Ovary (tissue), 3 donors: ENCODE results near the gene MYH7B.

Source experiments
- POLR2A ChIP-seq: fragments of 450-650 bp; IDR thresholded peaks from one replicate; pipeline ENCODE4 v1.6.1; 2017; ENCODE audit warnings: antibody characterized with exemption, mild to moderate bottlenecking, moderate library complexity
- TF ChIP-seq, protein P1 (sequence below), 3 donors: fragments of 450-650 bp in 2 of 3; fragments of 200-600 bp in 1 of 3; IDR thresholded peaks; one replicate each; pipeline versions ENCODE4 v1.5.1 to v1.8.0; 2016 to 2022; ENCODE audit warnings: antibody characterized with exemption in 3 of 3, mild to moderate bottlenecking in 1 of 3
- donor health status: DM: no; HTN: no; CAD: no.

DNA sequence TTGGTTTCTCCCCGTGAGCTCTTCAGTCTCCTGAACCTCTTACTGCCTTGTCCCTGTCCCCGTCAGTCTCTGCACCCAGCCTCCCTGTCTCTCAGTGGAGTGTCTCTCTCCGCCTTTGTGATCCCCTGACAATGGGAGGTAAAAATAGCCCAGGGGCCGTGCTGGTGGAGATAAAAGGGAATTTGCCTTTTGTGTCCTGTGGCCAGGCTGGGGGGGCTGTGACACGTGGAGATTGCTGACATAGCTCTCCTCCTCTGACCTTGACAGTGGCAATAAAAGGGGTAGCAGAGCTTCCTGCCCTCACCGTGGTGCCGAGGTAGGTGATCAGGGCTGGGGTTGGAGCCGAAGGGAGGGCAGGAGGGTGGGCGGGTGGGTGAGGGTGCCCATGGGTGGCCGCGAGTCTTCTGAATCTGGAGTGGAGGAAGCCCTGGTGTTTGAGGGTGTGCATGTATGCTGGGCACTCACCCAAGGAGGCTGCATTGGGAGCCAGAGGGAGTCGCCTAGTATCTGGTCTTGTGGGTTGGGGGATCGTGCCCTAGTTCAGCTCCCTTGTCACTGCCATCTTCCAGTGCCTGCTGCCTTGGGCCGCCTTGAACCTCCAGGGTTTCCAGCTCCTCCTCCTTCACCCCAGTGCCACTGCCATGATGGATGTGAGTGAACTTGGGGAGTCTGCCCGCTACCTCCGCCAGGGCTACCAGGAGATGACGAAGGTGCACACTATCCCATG lies 21.9 kb downstream of the MYH7B start:
- TF ChIP-seq, protein P1, sequence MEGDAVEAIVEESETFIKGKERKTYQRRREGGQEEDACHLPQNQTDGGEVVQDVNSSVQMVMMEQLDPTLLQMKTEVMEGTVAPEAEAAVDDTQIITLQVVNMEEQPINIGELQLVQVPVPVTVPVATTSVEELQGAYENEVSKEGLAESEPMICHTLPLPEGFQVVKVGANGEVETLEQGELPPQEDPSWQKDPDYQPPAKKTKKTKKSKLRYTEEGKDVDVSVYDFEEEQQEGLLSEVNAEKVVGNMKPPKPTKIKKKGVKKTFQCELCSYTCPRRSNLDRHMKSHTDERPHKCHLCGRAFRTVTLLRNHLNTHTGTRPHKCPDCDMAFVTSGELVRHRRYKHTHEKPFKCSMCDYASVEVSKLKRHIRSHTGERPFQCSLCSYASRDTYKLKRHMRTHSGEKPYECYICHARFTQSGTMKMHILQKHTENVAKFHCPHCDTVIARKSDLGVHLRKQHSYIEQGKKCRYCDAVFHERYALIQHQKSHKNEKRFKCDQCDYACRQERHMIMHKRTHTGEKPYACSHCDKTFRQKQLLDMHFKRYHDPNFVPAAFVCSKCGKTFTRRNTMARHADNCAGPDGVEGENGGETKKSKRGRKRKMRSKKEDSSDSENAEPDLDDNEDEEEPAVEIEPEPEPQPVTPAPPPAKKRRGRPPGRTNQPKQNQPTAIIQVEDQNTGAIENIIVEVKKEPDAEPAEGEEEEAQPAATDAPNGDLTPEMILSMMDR (IDR thresholded peaks at IDR 0.05) = no peak
- no peak for TF ChIP-seq POLR2A
